ENCODE measurements around the gene LGALS1. TPM values are rescaled to one million over a fixed set of nuclear protein-coding genes. Genes with fewer than 3 reads are reported as not detected.

LGALS1 gene
- total and polyA plus RNA-seq, 2 donors (not counting 1 experiment from before 2014, with no cell fraction given): 106 to 207 TPM

DNA sequence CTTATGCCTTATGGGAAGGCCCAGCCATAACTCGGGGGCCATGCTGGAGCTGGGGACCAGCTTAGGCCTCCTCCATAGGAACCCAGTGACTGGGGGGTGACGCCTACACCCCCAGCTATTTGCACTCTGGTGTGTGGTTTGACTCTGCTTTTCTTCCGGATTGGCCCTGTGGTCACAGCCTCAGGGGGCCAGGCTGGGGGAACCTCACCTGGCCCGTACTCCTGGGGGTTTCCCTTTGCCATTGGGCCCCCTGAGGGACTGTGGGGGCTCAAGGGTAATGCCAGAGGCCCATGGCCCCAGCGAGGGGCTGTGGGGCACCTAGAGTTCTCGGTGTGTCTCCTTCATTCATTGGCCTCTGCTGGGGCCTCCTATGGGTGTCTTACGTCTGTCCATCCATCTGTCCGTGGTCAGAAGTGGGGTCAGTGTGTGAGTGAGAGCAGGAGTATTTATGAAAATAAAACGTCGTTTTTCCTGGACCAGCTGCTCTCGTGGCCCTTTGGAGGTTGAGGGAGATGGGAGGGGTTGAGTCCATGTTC is 42.3 kb upstream of the LGALS1 start:
- Mint-ChIP-seq H3K9me3 (ENCODE audit: insufficient read depth) (no peaks in the 10 kb centered on the region), H3K27me3 (no peaks in the 10 kb centered on the region), H3K4me3 (peak overlapping the region; percentile 87), H3K4me1 (peaks cover 60% of the 10 kb centered on the region), H3K27ac (peak overlapping the region; percentile 97)
- Histone ChIP-seq H2AFZ (ENCODE audit: insufficient read depth, low read depth, low read length, poor library complexity, severe bottlenecking) (peak overlapping the region; percentile 53), H3K27ac (ENCODE audit: low read length in 2 of 2) (peak overlapping the region; percentile 89 to 94), H4K20me1 (ENCODE audit: control insufficient read depth, insufficient read depth, low read length, poor library complexity, severe bottlenecking) (no peaks in the 10 kb centered on the region), H3K79me2 (ENCODE audit: control insufficient read depth, insufficient read depth, low read length) (peaks cover 2% of the 10 kb centered on the region), H3K9me3 (ENCODE audit: control extremely low read depth in 1 of 3, control insufficient read depth in 2 of 3, insufficient read depth in 1 of 3, low read length in 2 of 3) (no peaks in the 10 kb centered on the region), H3K4me2 (replicated peaks; ENCODE audit: low read depth, low read length, poor library complexity, severe bottlenecking) (peak overlapping the region; percentile 95), H3K9ac (ENCODE audit: low read length) (peak overlapping the region; percentile 54), H3K4me3 (ENCODE audit: control extremely low read depth in 1 of 5, extremely low read depth in 1 of 5, insufficient read depth in 1 of 5, low read depth in 2 of 5, low read length in 4 of 5) (peak overlapping the region in 4 of 5 experiments; percentile 0 to 56 (median 36)), H3K4me1 (ENCODE audit: control insufficient read depth in 2 of 2, insufficient read depth in 2 of 2, low read length in 2 of 2) (peaks cover 58 to 68% of the 10 kb centered on the region in 2 donors), H3K36me3 (replicated peaks in 1 of 2; ENCODE audit: control extremely low read depth in 1 of 2, control insufficient read depth in 1 of 2, extremely low read depth in 1 of 2, insufficient read depth in 2 of 2, low read length in 1 of 2) (peaks cover 0 to 16% of the 10 kb centered on the region in 2 experiments), H3K27me3 (replicated peaks in 1 of 4; ENCODE audit: control extremely low read depth in 1 of 4, control insufficient read depth in 3 of 4, insufficient read depth in 4 of 4, low read length in 3 of 4) (no peaks in the 10 kb centered on the region)
- ChIA-PET CTCF (interaction anchor here (0.6 to 30.7 kb wide), 8 partner anchors 2 to 235 kb away, joined by 3 to 620 read pairs (median 11); partner anchors contain the start of genes GGA1, LGALS1, NOL12 and PDXP), POLR2A (interaction anchor here (0.5 to 3.4 kb wide), 11 partner anchors 8 to 211 kb away, joined by 3 to 43 read pairs (median 6); partner anchors contain the start of genes ANKRD54, GGA1, LGALS1 and PDXP)
- intact Hi-C loops (cut with micrococcal nuclease): loop anchor here (1.0 to 5.0 kb wide), 5 partner anchors 10 to 114 kb away; partner anchors contain the start of gene GGA1
- ATAC-seq (ENCODE audit: low read depth) (peak; percentile 70), DNase-seq (peak; percentile 76)
- 2% methylated on average over 11 of the region's 11 CpGs for WGBS (ENCODE audit: insufficient coverage)
- no peak for TF ChIP-seq CTCF (IDR thresholded peaks at IDR 0.05)
- no peak for TF ChIP-seq EZH2 (IDR thresholded peaks at IDR 0.05; ENCODE audit: borderline replicate concordance, insufficient read depth, low read depth, low read length, poor library complexity, severe bottlenecking)

Measured in B cell (primary cell).